IMR-90 (cell line): ENCODE results near the gene UBAC1. TPM values are rescaled to one million over a fixed set of nuclear protein-coding genes. Genes with fewer than 3 reads are reported as not detected.

Experiments used
- ATAC-seq: fragments of 200-7000 bp; cut with Tn5 transposase; 2 replicates; pipeline ENCODE4 v1.9.1; 2020; ENCODE audit warnings: low read depth, mild to moderate bottlenecking, moderate library complexity
- BruUV-seq: library from RNA; stranded (reverse); fragments of 400-500 nt; replicated peaks from 2 replicates; lab custom pipeline; 2021; lab: Mats Ljungman, UMichigan
- CTCF ChIA-PET: fragments of 300-600 bp; formaldehyde crosslinking; extraction: SDS; loops from one replicate; lab custom pipeline; 2021; ENCODE audit warnings: antibody characterized with exemption; lab: Yijun Ruan, JAX
- POLR2A ChIA-PET: fragments of 300-600 bp; sonication (Branson Sonifier 250); formaldehyde crosslinking; loops from one replicate; lab custom pipeline; 2022; ENCODE audit warnings: antibody characterized with exemption; ENCODE audit not compliant: unreplicated experiment; lab: Charles Lee
- DNase-seq: peaks from one replicate; pipeline ENCODE4 v3.0.0; 2013
- H2AFZ ChIP-seq: replicated peaks from 2 replicates; pipeline ENCODE3; 2013; ENCODE audit warnings: low read length, mild to moderate bottlenecking; ENCODE audit not compliant: poor library complexity
- H2AK5ac ChIP-seq: 2 replicates; pipeline ENCODE4 v1.6.1; 2013; ENCODE audit warnings: low read depth, low read length, inconsistent platforms
- H2AK9ac ChIP-seq: replicated peaks from 2 replicates; pipeline ENCODE3; 2013; ENCODE audit warnings: mild to moderate bottlenecking, low read depth, low read length, moderate library complexity; ENCODE audit not compliant: poor library complexity
- H2BK120ac ChIP-seq: 2 replicates; pipeline ENCODE4 v1.6.1; 2013; ENCODE audit warnings: low read depth, low read length, inconsistent platforms
- H2BK15ac ChIP-seq: 3 replicates; pipeline ENCODE4 v1.6.1; 2013; ENCODE audit warnings: low read depth, low read length, inconsistent platforms
- H2BK20ac ChIP-seq: 2 replicates; pipeline ENCODE4 v1.6.1; 2013; ENCODE audit warnings: low read depth, mild to moderate bottlenecking, inconsistent platforms, low read length, moderate library complexity
- H2BK5ac ChIP-seq: 2 replicates; pipeline ENCODE4 v1.6.1; 2013; ENCODE audit warnings: mild to moderate bottlenecking, low read depth, low read length, inconsistent platforms; ENCODE audit not compliant: poor library complexity, severe bottlenecking
- H3K14ac ChIP-seq: replicated peaks from 2 replicates; pipeline ENCODE4 v1.6.1; 2013; ENCODE audit warnings: low read depth, low read length, inconsistent platforms
- H3K18ac ChIP-seq: 2 replicates; pipeline ENCODE4 v1.6.1; 2013; ENCODE audit warnings: low read depth, low read length, control low read depth
- H3K23ac ChIP-seq: 2 replicates; pipeline ENCODE4 v1.6.1; 2013; ENCODE audit warnings: low read depth, low read length, inconsistent platforms
- H3K27ac ChIP-seq: 2 replicates; pipeline ENCODE4 v1.5.1; 2013; ENCODE audit warnings: mild to moderate bottlenecking, control low read depth, low read length; ENCODE audit not compliant: insufficient read depth
- H3K27me3 ChIP-seq: 2 replicates; pipeline ENCODE4 v1.6.1; 2013; ENCODE audit warnings: low read length; ENCODE audit not compliant: control insufficient read depth, insufficient read depth
- H3K36me3 ChIP-seq: 2 replicates; pipeline ENCODE4 v1.6.1; 2013; ENCODE audit warnings: low read length, mixed read lengths; ENCODE audit not compliant: control insufficient read depth, insufficient read depth
- H3K4ac ChIP-seq: 2 replicates; pipeline ENCODE4 v1.6.1; 2013; ENCODE audit warnings: low read depth, low read length, inconsistent platforms
- H3K4me1 ChIP-seq: 2 replicates; pipeline ENCODE4 v1.6.1; 2013; ENCODE audit warnings: low read length, mixed read lengths; ENCODE audit not compliant: control insufficient read depth, insufficient read depth
- H3K4me2 ChIP-seq: 2 replicates; pipeline ENCODE4 v1.6.1; 2013; ENCODE audit warnings: low read depth, mild to moderate bottlenecking, control low read depth, low read length, moderate library complexity
- H3K4me3 ChIP-seq: 2 replicates; pipeline ENCODE4 v1.5.1; 2013; ENCODE audit warnings: low read depth, mild to moderate bottlenecking, control low read depth, low read length, moderate library complexity; ENCODE audit not compliant: insufficient read depth
- H3K56ac ChIP-seq: 2 replicates; pipeline ENCODE4 v1.6.1; 2013; ENCODE audit warnings: low read length, inconsistent platforms; ENCODE audit not compliant: insufficient read depth; ENCODE audit errors: extremely low read depth
- H3K79me1 ChIP-seq, 2 experiments: 2 replicates each; pipeline ENCODE4 v1.6.1; 2013; ENCODE audit warnings: low read length in 2 of 2, inconsistent platforms in 1 of 2, low read depth in 1 of 2
- H3K9ac ChIP-seq: 2 replicates; pipeline ENCODE4 v1.6.1; 2013; ENCODE audit warnings: low read depth, low read length, control low read depth
- H3K9me1 ChIP-seq: 2 replicates; pipeline ENCODE4 v1.6.1; 2013; ENCODE audit warnings: low read length, inconsistent platforms; ENCODE audit not compliant: insufficient read depth
- H3K9me3 ChIP-seq: 2 replicates; pipeline ENCODE4 v1.6.1; 2013; ENCODE audit warnings: low read length; ENCODE audit not compliant: control insufficient read depth, insufficient read depth
- H4K20me1 ChIP-seq: 2 replicates; pipeline ENCODE4 v1.6.1; 2013; ENCODE audit warnings: low read length, inconsistent platforms; ENCODE audit not compliant: insufficient read depth
- H4K5ac ChIP-seq: 2 replicates; pipeline ENCODE4 v1.6.1; 2013; ENCODE audit warnings: mild to moderate bottlenecking, low read depth, low read length, control low read depth
- H4K8ac ChIP-seq, 2 experiments: 2 replicates each; pipeline ENCODE4 v1.6.1; 2013; ENCODE audit warnings: low read depth in 2 of 2, low read length in 2 of 2, control low read depth in 1 of 2, inconsistent platforms in 1 of 2
- H4K91ac ChIP-seq: 2 replicates; pipeline ENCODE4 v1.6.1; 2013; ENCODE audit warnings: low read depth, low read length, inconsistent platforms; ENCODE audit not compliant: insufficient read depth
- ELK1 ChIP-seq: fragments of 150-350 bp; IDR thresholded peaks from 2 replicates; pipeline ENCODE4 v1.6.1; 2016; ENCODE audit warnings: low read depth, mild to moderate bottlenecking, low read length, moderate library complexity, borderline replicate concordance
- MXI1 ChIP-seq: IDR thresholded peaks from 2 replicates; pipeline ENCODE4 v1.6.1; 2012; ENCODE audit warnings: low read depth, mild to moderate bottlenecking, low read length, moderate library complexity, borderline replicate concordance
- RAD21 ChIP-seq: IDR thresholded peaks from 2 replicates; pipeline ENCODE4 v1.6.1; 2012; ENCODE audit warnings: low read length, improper control_type of control experiment
- RFX5 ChIP-seq: IDR thresholded peaks from 2 replicates; pipeline ENCODE4 v1.8.0; 2012; ENCODE audit warnings: low read depth, mild to moderate bottlenecking, low read length, moderate library complexity
- SMC3 ChIP-seq: fragments of 150-350 bp; IDR thresholded peaks from 2 replicates; pipeline ENCODE4 v1.6.1; 2016; ENCODE audit warnings: low read depth, mild to moderate bottlenecking, antibody characterized with exemption, low read length, moderate library complexity
- USF2 ChIP-seq: fragments of 150-350 bp; IDR thresholded peaks from 2 replicates; pipeline ENCODE4 v1.6.1; 2017; ENCODE audit warnings: mild to moderate bottlenecking, antibody characterized with exemption, low read length, low read depth
- WGBS, 2 experiments: methylation state at CpG; one replicate each; pipeline versions ENCODE4 v1.1.5 to v1.1.7; 2013; ENCODE audit warnings: missing lambda C conversion rate in 2 of 2; ENCODE audit not compliant: insufficient read length in 1 of 2; ENCODE audit errors: extremely low coverage in 2 of 2; 5-methylcytosine and 5-hydroxymethylcytosine counted together
- dilution Hi-C: fragments of 300-500 bp; cut with HindIII; formaldehyde crosslinking; loops from one replicate; pipeline ENCODE4 v1.14.3; 2018; ENCODE audit warnings: low sequenced_read_pairs; ENCODE audit not compliant: unreplicated experiment
- in situ Hi-C: fragments of 300-500 bp; cut with MboI; formaldehyde crosslinking; loops from 3 replicates; pipeline ENCODE4 v1.14.3; 2019; ENCODE audit warnings: low sequenced_read_pairs, inconsistent platforms, mixed read lengths
- intact Hi-C: fragments of 100-400 bp; cut with micrococcal nuclease; formaldehyde crosslinking; loops from 2 replicates; pipeline ENCODE4 v1.10.0; 2022
- polyA plus RNA-seq, 3 experiments: library from polyadenylated mRNA; depleted of rRNA; stranded (reverse); fragments of >200 nt; gene quantifications; 2 replicates each; pipeline ENCODE4 v1.2.3, GENCODE V29; 2012; ENCODE audit warnings: low replicate concordance in 1 of 3
- total RNA-seq: library from RNA; depleted of rRNA; stranded (reverse); fragments of >200 nt; gene quantifications from 2 replicates; pipeline ENCODE4 v1.2.3, GENCODE V29; 2012

UBAC1 gene
- total and polyA plus RNA-seq, 2 of the 4 experiments (the other 2 are of a cell fraction): 25.3 to 33.9 TPM

- H3K14ac ChIP-seq: no peak overlapping the region
- no peak overlapping the region for H2BK120ac ChIP-seq
- H3K4me3 ChIP-seq: no peak overlapping the region
- no peak overlapping the region for H3K27ac ChIP-seq
- H3K4me2 ChIP-seq: no peak overlapping the region
- peaks cover 97% of the 10 kb centered on the region for H4K20me1 ChIP-seq
- 63% methylated on average over 6 of the region's 12 CpGs; no CpG with 5 or more reads in 1 of the 2 experiments for WGBS, 2 experiments
- in situ Hi-C loops: no loop called here
- TF ChIP-seq ELK1 (no peak), RFX5 (no peak), RAD21 (no peak), SMC3 (no peak), MXI1 (no peak), USF2 (no peak)
- ATAC-seq: no peak
- H3K56ac ChIP-seq: no peak overlapping the region
- no peak overlapping the region for H2BK15ac ChIP-seq
- POLR2A ChIA-PET: no interaction called here
- no peak overlapping the region for H2BK5ac ChIP-seq
- CTCF ChIA-PET: no interaction called here
- dilution Hi-C loops: no loop called here
- no peaks in the 10 kb centered on the region for H3K27me3 ChIP-seq
- H4K91ac ChIP-seq: no peak overlapping the region
- intact Hi-C loops: no loop called here
- no peak overlapping the region for H3K18ac ChIP-seq
- peaks cover 55% of the 10 kb centered on the region for H3K9me1 ChIP-seq
- H2AFZ ChIP-seq: no peak overlapping the region
- peaks cover 28 to 93% of the 10 kb centered on the region in 2 experiments; a peak in 3 of 4 replicates for H3K79me1 ChIP-seq
- H3K4me1 ChIP-seq: peaks cover 33% of the 10 kb centered on the region
- H3K36me3 ChIP-seq: no peaks in the 10 kb centered on the region
- no peaks in the 10 kb centered on the region for H3K9me3 ChIP-seq
- H4K8ac ChIP-seq: no peak overlapping the region
- no peak overlapping the region for H2BK20ac ChIP-seq
- no peak overlapping the region for H4K5ac ChIP-seq
- H2AK9ac ChIP-seq: no peak overlapping the region
- no peak overlapping the region for H2AK5ac ChIP-seq
- no peak overlapping the region for H3K4ac ChIP-seq
- BruUV-seq: no TSS peak
- no peak for DNase-seq
- H3K9ac ChIP-seq: no peak overlapping the region
- no peak overlapping the region for H3K23ac ChIP-seq
Measured at GRCh38 chr9:135887585-135888050, 73.6 kb downstream of the UBAC1 start.
